ENCODE measurements around the gene GJC2. TPM values are rescaled to one million over a fixed set of nuclear protein-coding genes. Genes with fewer than 3 reads are reported as not detected.

GJC2 gene
- polyA plus RNA-seq, 1 donor (not counting 4 experiments of a cell fraction or from before 2014, with no cell fraction given), result 0.58 TPM

GRCh38 chr1:228140724-228141225 is 9.0 kb upstream of the GJC2 start:
- no peak overlapping the region for H2AFZ ChIP-seq (ENCODE audit: control insufficient read depth, low read length)
- no peaks in the 10 kb centered on the region for H3K9me3 ChIP-seq (ENCODE audit: control insufficient read depth, low read depth, low read length)
- H3K36me3 ChIP-seq (ENCODE audit: control insufficient read depth in 2 of 2, extremely low read depth in 1 of 2, insufficient read depth in 2 of 2, low read length in 2 of 2), result peaks cover 15 to 25% of the 10 kb centered on the region in 2 experiments
- TF ChIP-seq CTCF (optimal IDR thresholded peaks at IDR 0.05 in 1 of 3, IDR thresholded peaks at IDR 0.05 in 1 of 3, conservative IDR thresholded peaks at IDR 0.05 in 1 of 3; ENCODE audit: extremely low read depth in 1 of 3, insufficient read depth in 2 of 3, low read length in 3 of 3), result no peak
- TF ChIP-seq EZH2 (IDR thresholded peaks at IDR 0.05; ENCODE audit: low read length), result no peak
- H3K4me2 ChIP-seq (ENCODE audit: control insufficient read depth, extremely low read depth, insufficient read depth, low read depth, low read length), result peak overlapping the region; percentile 98
- DNase-seq (ENCODE audit: low read depth, low spot score), result no peak
- no peak for FAIRE-seq
- peak overlapping the region; percentile 86 for H3K9ac ChIP-seq (ENCODE audit: control insufficient read depth, extremely low read depth, insufficient read depth, low read length)
- peak overlapping the region; percentile 82 for H3K27ac ChIP-seq (ENCODE audit: control insufficient read depth, insufficient read depth, low read length)
- peak overlapping the region; percentile 84 to 96 (median 89) for H3K4me3 ChIP-seq (ENCODE audit: control insufficient read depth in 2 of 3, extremely low read depth in 1 of 3, insufficient read depth in 2 of 3, low read depth in 1 of 3, low read length in 3 of 3)
- peaks cover 57% of the 10 kb centered on the region for H3K79me2 ChIP-seq (ENCODE audit: control insufficient read depth, insufficient read depth, low read length)
- peaks cover 2% of the 10 kb centered on the region for H3K9me1 ChIP-seq (ENCODE audit: control insufficient read depth, extremely low read depth, insufficient read depth, low read length)
- peaks cover 23% of the 10 kb centered on the region for H4K20me1 ChIP-seq (ENCODE audit: control insufficient read depth, extremely low read depth, insufficient read depth, low read length)
- peaks cover 35% of the 10 kb centered on the region for H3K4me1 ChIP-seq (ENCODE audit: control insufficient read depth, extremely low read depth, insufficient read depth, low read length)
- dilution Hi-C loops (cut with MboI; ENCODE audit: extremely low pct_ligation_motif_present, low sequenced_read_pairs), result no loop called here
- no peaks in the 10 kb centered on the region for H3K27me3 ChIP-seq (ENCODE audit: control insufficient read depth, extremely low read depth, insufficient read depth, low read length)

- Histone ChIP-seq H3K4me2 (ENCODE audit: control insufficient read depth, extremely low read depth, insufficient read depth, low read depth, low read length) (peak overlapping the region; percentile 98), H2AFZ (ENCODE audit: control insufficient read depth, low read length) (no peak overlapping the region), H3K4me3 (ENCODE audit: control insufficient read depth in 2 of 3, extremely low read depth in 1 of 3, insufficient read depth in 2 of 3, low read depth in 1 of 3, low read length in 3 of 3) (peak overlapping the region; percentile 84 to 96 (median 89)), H3K9me1 (ENCODE audit: control insufficient read depth, extremely low read depth, insufficient read depth, low read length) (peaks cover 2% of the 10 kb centered on the region), H4K20me1 (ENCODE audit: control insufficient read depth, extremely low read depth, insufficient read depth, low read length) (peaks cover 23% of the 10 kb centered on the region), H3K36me3 (ENCODE audit: control insufficient read depth in 2 of 2, extremely low read depth in 1 of 2, insufficient read depth in 2 of 2, low read length in 2 of 2) (peaks cover 17 to 26% of the 10 kb centered on the region in 2 experiments), H3K9me3 (ENCODE audit: control insufficient read depth, low read depth, low read length) (no peaks in the 10 kb centered on the region), H3K27me3 (ENCODE audit: control insufficient read depth, extremely low read depth, insufficient read depth, low read length) (no peaks in the 10 kb centered on the region), H3K79me2 (ENCODE audit: control insufficient read depth, insufficient read depth, low read length) (peaks cover 63% of the 10 kb centered on the region), H3K27ac (ENCODE audit: control insufficient read depth, insufficient read depth, low read length) (peak overlapping the region; percentile 82), H3K4me1 (ENCODE audit: control insufficient read depth, extremely low read depth, insufficient read depth, low read length) (peaks cover 35% of the 10 kb centered on the region), H3K9ac (ENCODE audit: control insufficient read depth, extremely low read depth, insufficient read depth, low read length) (peak overlapping the region; percentile 86)
- DNase-seq (ENCODE audit: low read depth, low spot score), result no peak
- dilution Hi-C loops (cut with MboI; ENCODE audit: extremely low pct_ligation_motif_present, low sequenced_read_pairs), result no loop called here
- peak; percentile 87 for FAIRE-seq
- TF ChIP-seq EZH2 (IDR thresholded peaks at IDR 0.05; ENCODE audit: low read length), result no peak
These were observed 8.3 kb upstream of the GJC2 start for GRCh38 chr1:228141226-228142044.

Measured in keratinocyte (primary cell).